DOHH2 (cell line): ENCODE measurements around the gene ANO9.

Experiments used
- CTCF ChIP-seq: fragments of 200-600 bp; sonication (generic); IDR thresholded peaks from one replicate; pipeline ENCODE4 v1.5.1; 2014; ENCODE audit warnings: antibody characterized with exemption, mild to moderate bottlenecking, low read depth, low read length; ENCODE audit not compliant: poor library complexity, severe bottlenecking
- EZH2phosphoT487 ChIP-seq: fragments of 200-600 bp; sonication (generic); IDR thresholded peaks from 2 replicates; pipeline ENCODE4 v1.6.1; 2017; ENCODE audit warnings: borderline replicate concordance, mild to moderate bottlenecking, antibody characterized with exemption, low read length, moderate library complexity, mixed read lengths

- TF ChIP-seq CTCF (no peak), EZH2phosphoT487 (no peak)
Measured at GRCh38 chr11:384511-384910, 57.3 kb downstream of the ANO9 start.
